Measurements from ENCODE around the gene PJA2.
"Not testable (repeated sequence)": the region's sequence is repeated elsewhere in the genome, so short reads cannot be mapped to it uniquely, and the experiment has no call there.

The PJA2 gene, protein sequence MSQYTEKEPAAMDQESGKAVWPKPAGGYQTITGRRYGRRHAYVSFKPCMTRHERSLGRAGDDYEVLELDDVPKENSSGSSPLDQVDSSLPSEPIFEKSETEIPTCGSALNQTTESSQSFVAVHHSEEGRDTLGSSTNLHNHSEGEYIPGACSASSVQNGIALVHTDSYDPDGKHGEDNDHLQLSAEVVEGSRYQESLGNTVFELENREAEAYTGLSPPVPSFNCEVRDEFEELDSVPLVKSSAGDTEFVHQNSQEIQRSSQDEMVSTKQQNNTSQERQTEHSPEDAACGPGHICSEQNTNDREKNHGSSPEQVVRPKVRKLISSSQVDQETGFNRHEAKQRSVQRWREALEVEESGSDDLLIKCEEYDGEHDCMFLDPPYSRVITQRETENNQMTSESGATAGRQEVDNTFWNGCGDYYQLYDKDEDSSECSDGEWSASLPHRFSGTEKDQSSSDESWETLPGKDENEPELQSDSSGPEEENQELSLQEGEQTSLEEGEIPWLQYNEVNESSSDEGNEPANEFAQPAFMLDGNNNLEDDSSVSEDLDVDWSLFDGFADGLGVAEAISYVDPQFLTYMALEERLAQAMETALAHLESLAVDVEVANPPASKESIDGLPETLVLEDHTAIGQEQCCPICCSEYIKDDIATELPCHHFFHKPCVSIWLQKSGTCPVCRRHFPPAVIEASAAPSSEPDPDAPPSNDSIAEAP

DNA sequence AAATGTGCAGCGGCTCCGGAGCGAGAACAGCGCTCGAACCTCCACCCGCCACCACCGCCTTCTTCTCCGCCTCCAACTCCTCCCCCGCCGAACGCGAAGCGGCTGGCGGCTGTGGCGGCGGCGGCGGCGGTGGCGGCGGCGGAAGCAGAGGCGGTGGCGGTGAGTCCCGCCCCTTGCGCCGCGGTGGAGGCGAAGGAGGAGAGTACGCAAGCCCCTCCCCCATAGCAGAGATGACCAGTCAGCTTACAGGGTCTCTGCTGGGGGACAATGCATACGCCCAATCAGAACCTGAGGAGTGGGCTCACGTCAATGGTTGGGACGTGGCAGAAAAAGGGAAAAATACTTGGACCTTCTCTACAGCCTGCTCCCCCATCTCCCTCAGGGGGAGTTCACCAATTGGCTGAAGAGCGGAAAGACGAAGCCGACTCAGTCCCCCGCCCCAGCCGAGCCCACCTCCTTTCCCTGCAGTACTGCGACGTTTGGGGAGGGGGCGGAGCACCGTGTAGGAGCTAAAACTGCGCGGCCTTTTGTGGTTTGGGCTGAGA lies at the start of gene PJA2:
Gene PJA2 (minus strand): TSS at position 131 of the 545 bp plus-strand sequence. CDS start 26,541 bp downstream, outside the sequence.
- peak; percentile 99 for DNase-seq

DNA sequence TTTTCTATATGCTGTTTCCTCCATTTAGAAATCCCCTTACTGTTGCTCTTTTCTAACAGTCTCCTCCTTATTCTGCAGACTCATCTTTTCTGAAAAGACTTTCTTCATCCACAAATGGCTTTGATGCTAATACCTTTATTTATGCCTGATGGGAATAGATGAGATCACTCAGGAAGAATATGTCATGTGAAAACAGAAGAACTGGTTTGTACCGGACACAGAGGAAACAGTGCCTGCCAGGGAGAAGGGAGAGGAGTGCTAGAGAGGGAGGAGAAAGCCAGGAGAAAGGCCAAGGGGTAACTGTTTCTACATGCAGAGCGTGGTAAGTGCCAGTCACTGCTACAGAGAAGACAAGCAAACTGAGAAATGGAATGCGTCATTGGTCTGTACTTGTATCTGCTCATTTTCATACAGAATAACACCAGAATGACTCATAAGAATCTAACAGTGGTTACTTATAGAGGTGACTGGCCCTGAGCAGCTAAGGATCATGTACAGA lies 45.9 kb upstream of the PJA2 start:
- no peak for DNase-seq

DNA sequence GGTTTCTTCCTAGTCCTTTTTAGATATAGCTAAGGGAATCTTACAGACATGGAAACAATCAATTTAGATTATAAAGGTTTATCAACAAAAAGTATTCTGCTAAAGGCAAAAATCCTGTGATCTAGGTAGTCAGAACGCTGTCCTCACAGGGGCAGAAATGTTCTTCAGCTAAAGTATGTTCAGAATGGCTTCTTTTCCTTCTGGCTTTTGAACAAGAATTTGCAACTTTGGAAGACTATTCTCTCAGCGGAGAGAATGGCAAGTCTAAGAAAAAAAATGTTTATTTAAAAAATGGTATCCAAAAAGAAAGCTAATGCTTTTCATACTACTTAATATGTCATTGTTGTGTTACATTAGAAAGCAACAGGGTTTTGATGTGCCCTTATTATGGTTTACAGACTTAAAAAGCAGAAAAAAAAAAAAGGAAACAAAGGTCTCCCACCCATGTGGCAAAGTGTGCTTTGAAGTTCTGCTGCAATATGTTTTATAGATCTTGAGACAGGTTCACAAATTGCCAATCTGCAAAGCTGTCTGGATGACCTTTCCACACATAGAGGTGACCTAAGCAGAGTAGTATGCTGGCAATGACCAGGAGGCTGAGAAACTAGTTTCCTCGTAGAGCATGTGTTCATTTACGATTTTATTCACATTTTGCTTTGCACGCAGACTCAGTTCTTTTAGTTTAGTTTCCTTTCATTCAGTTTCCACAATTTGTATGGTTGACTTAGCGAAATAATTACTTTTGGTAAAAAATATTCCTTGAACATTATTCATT lies 45.1 kb upstream of the PJA2 start:
- no peak for DNase-seq

DNA sequence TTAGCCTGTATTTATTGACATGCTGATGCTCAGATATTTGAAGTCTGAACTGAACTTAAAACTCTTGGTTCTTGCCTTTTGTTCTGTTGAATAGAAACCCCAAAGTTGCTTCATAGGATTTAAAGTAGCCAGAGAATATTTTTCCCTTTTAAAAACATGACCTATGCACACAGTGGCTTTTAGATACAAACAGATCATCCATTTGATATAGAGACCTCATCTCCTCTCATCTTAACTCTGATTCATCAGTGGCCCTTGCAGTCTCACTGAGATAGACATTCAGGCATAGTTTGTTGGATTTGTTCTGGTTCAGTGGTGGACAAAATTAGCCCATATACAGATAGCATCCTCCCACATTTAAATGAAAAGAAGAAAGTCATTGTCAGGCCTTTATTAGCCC lies 43.5 kb upstream of the PJA2 start:
- no peak for DNase-seq

DNA sequence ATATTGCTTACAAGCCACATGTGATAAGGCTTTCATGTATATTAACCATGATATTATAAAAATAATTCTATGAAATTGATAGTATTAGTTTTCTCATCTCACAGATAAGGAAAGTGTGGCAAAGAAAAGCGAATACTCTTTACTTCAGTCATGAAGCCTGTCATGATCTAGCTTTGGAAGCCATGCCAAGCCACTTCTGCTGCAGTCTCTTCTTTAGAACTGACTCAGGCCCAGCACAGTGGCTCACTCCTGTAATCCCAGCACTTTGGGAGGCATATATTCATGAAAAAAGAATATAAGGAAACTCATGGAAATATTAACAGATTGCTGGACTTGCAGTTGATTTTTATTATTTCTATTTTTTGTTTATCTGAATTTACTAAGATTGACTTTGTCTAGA lies 42.9 kb upstream of the PJA2 start:
- DNase-seq, result no peak

DNA sequence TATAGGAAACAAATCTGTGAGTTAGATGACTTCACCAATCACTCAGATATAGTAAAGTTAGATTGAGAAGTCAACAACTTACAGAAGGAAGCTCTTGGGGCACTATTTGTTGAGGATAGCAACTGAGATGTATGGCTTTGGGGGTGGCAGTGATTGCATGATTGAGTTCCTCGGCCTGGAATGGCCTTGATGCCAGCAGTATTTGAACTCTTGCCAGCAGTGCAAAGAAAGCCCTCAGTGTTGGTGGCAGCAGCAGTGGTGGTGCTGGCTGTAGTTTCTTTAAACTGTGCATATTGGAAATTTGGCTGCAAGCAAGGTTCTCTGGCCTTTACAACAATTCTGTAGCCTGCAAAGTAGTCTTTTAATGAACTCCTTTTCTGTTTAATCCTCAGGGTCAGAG lies 41.4 kb upstream of the PJA2 start:
- DNase-seq, result no peak

DNA sequence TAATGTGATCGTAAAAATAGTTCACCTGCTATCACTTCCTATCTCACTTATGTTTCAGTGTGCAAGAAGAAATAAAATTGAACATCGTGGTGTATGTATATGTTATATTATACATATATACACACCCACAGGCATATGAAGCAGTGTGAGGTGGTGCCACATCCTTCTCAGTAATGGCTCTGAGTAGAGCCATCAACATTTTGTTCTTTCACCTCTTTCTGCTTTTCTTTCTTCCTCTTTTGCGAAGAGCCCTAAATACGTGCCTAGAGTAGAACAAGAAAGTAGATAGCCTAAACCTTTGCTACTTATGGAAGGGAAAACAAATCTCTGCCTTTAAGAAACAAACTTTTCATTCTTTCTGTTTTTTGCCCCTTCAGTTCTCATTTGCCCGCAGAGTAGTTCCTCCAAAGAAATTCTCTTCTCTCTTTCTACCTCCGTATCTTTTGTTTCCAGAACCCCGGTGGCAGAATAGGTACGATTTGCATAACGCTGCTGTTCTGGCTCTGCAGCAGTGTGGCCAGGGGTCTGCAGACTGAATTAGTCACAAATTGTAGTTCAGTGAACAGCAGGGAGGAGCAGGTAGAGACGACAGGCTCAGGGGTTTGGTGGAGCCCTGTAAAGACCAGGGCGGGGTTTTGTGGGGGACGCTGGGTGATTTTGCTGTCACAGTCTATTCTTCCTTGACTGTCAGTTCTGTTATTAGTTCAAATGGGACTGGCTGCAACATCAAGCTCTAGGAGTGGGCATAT lies 40.5 kb upstream of the PJA2 start:
- no peak for DNase-seq

DNA sequence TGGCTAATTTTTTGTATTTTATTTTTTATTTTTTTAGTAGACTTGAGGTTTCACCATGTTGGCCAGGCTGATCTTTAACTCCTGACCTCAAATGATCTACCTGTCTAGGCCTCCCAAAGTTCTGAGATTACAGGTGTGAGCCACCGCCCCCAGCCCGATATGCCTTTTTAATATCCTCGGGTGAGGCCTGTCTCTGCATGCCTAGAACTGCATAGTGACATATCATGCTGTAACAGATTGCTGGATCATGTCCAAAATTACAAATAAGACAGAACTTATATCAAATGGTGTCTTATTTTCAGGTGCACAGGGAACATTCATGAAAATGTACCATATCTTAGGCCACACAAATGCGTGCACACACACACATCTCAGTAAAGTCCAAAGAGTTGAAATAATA lies 39.1 kb upstream of the PJA2 start:
- no peak for DNase-seq

DNA sequence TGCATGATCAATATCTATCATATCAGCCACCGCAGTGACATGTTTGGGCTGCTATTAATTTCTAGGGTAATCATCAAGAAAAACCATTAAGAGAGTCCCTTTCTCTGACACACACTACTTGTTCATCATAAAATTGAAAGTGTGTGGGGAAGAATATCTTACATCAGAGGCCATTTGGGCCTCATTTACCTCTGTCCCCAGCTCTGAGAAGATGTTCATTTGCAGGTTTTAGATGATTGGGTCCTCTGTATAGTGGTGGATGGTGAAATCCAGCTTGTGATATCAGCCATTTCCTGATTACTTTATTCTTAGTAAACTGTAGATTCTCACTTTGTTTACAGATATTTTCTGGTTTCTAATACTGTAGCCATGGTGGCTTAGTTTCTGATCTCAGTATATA lies 29.8 kb upstream of the PJA2 start:
- no peak for DNase-seq

DNA sequence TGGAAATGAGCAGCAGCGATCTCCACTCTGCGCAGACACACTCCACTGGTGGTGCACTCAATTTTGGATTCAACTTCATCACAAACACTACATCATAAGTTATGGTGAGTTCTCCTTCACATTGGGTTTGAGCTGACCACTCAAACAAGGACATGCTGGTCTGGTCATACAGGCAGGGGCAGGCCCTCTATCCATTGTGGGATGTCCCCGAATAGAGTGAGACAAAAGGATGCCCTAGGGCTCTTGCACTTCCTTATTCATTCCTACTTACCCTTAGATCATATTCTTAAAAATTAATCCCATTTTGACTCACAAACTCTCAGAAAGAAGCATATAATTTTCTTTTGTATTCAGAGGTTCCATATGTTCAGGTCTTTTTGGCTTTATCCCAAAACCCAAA lies 16.3 kb upstream of the PJA2 start:
- DNase-seq, result no peak

DNA sequence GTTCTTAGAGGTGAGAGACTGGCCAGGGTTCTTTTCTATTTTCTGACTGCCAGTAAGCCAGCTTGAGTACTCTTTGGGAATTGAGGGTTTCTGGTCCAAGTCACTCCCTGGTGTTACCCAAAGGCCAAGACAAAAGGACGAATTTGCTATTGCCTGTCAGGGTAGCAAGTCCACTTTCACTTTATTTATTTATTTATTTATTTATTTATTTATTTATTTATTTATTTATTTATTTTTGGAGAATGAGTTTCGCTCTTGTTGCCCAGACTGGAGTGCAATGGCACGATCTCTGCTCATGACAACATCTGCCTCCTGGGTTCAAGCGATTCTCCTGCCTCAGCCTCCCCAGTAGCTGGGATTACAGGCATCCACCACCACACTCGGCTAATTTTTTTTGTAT lies 15.7 kb upstream of the PJA2 start:
- not testable (repeated sequence) for DNase-seq

DNA sequence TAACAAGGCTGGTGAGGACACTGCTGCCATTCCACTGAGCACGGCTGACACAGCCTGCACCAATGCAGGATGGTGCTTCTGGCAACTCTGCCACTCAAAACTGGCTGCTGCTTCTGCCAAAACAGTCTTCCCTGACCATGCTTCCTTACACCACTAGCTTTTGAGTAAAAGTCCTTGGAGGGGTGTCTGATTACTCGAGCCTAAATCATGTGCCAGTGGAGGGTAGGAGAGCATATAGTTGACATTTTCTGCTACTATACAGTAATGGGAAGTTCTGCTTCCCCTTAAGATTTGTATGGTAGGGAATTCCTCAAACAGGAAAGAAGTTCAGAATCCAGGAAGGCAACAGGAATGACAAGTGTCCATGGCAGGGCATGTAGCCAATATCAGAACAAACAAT lies 12.2 kb upstream of the PJA2 start:
- no peak for DNase-seq

DNA sequence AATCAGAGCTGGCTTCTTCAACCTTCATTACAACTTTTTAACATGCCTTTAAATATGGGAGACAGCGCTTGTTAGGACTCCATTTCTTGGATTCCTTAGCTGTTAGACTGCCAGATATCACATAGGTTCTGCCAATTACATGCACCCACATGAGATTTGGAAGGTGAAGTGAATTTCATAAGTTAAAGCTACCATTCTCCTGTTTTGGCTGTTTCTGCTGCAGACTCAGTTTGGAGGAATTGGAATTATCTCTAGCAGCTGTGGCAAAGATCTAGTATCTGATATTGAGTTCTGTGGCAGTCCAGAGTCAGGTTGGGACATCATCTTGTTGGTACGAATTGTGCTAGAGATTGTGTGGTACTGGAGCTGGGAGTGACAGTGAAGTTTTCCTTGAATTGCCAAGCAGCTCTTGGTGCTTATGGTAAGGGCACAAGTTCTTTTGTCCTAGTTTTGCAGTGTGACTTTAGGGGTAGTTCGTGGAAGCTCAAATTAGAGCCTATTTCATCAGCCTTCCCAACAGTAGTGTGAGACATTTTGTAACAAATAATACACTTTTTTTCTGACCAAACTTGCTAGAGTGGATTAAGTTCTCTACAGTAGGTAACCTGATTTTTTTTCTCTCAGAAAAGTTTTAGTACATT lies 9.1 kb upstream of the PJA2 start:
- no peak for DNase-seq

DNA sequence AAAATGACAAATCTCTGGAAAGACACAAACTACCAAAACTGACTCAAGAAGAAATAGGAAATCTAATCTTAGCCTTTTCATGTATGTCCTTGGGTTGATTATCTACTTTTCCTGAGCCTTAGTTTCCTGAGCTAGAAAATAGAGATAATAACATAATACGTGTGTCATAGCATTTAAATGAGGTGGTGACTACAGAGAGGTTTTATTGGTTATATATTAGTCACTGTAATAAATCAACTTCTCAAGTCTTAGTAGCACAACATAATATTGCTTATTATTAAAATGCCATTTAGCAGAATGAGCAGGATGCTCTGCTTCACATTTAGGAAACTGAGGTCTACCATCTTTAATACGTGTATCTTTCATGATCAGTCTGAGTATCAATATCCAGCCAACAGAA lies 7.1 kb upstream of the PJA2 start:
- no peak for DNase-seq

DNA sequence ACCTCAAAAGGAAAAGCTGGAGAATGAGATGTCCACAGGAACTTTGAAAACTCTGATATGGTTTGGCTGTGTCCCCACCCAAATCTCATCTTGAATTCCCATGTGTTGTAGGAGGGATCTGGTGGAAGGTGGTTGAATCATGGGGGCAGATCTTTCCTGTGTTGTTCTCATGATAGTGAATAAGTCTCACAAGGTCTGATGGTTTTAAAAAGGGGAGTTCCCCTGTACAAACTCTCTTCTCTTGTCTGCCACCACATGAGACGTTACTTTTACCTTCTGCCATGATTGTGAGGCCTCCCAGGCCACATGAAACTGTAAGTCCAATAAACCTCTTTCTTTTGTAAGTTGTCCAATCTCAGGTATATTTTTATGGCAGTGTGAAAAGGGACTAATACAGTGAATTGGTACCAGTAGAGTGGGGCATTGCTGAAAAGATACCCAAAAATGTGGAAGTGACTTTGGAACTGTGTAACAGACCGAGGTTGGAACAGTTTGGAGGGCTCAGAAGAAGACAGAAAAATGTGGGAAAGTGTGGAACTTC lies 4.2 kb upstream of the PJA2 start:
- not testable (repeated sequence) for DNase-seq

DNA sequence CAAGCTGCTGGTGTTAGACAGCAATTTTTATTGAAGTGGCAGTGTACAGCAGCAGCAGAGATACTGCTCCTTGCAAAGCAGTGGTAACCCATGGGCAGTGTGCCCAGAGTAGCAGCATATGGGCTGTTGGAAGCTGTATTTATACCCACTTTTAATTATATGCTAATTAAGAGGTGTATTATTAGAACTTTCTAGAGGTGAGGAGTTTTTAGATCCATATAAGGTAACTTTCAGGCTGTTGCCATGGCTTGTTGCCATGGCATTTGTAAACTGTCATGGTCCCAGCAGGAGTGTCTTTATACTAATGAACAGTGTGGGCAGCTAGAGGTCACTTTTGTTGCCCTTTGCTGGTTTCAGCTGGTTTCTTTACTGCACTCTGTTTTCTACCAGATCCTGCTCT lies 3.7 kb upstream of the PJA2 start:
- no peak for DNase-seq

DNA sequence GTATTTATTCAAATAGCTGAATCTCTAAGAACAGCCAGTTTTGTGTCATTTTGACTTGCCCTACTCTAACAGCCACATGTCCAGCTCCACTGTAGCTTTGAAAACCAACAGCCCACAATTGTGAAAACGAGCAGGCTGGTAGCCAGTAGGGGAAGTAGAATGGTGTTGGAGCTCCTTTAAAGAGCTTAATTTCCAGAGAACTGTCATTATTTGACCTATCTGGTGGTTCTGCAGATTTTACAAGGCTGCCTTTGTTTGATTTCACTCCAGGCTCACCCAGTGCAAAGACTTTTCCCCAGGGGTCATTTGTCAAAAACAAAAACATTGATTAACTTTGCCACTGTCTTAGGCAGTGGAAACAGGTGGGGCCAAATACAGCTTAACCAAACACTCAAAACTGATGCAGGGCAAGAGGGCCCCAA lies 3.2 kb upstream of the PJA2 start:
- peak; percentile 21 to 42 for DNase-seq

DNA sequence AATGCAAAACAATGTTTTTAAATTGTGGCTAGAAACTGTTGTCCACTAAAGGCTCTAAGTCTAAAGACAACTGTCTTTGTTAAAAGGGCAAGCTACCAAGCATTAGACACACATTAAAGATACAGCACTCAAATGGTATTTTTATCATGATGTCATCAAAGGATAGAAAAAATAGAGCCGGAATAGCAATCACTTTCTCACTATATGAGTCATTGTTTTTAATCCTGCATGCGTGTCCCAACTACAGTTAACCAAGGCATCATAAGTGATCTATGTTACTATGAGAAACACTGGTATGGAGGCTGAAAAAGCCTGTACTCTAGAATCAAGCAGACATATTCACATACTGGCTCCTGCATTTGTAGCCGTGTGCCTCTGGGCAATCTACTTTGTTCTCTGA lies 1.9 kb upstream of the PJA2 start:
- no peak for DNase-seq

DNA sequence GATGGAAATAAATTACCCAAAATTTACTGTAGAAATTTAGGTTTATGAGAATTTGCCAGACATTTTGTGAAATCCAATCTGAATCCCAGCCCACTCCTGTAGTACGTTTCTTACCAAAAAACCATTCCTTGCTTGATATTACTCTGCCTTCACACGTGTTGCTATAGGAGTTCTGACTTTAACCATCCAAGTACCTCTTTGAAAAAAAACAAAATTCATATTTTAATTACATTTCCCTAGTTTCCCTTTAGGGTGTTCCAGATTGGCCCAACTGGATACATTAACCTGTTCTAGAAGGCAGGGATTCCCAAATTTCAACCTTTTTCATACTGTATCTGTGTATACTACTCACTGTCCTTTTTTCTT lies 1.4 kb upstream of the PJA2 start:
- no peak for DNase-seq

DNA sequence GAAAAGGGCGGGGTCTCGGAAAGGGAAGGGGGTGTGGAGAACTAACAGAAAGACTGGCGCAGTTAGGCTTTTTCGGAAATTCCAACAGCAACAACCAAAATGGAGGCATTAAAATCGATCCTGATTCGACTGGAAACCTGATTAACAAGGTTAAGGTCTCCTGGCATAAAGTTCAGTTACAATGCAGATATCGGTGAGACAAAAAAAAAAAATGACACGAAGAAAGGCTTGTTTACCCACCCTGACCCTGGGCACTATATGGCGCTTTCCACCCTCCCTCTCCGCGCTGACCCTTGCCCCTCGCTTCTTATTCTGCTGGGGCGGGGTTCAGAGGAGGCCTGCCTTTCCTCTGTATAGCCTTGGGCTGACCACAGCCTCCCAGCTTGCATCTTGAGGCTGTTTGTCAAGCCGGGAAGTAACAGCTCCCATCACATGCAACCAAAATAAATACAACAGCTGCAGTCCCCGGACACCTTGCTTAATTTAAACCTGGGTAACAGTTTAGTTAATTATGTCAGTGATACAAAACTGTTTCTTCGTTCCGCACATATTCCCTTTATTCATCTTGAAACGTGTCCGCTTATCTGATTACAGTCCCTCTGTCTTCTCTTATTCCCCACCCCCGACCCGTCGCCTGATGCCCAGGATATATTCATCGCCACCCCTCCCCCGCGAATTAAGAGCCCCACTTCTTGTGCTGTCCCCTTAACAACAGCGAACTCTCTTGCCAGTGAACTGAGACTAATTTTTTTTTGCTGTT lies 795 bp upstream of the PJA2 start:
- DNase-seq, result peak; percentile 59 to 78

Data from Kasumi-1 (cell line).